ENCODE measurements around the gene RCBTB2. TPM values are rescaled to one million over a fixed set of nuclear protein-coding genes. Genes with fewer than 3 reads are reported as not detected.

RCBTB2 gene
- total RNA-seq, 4 donors from 2014 or later, result 2.6 to 72.0 (median 9.5) TPM

DNA sequence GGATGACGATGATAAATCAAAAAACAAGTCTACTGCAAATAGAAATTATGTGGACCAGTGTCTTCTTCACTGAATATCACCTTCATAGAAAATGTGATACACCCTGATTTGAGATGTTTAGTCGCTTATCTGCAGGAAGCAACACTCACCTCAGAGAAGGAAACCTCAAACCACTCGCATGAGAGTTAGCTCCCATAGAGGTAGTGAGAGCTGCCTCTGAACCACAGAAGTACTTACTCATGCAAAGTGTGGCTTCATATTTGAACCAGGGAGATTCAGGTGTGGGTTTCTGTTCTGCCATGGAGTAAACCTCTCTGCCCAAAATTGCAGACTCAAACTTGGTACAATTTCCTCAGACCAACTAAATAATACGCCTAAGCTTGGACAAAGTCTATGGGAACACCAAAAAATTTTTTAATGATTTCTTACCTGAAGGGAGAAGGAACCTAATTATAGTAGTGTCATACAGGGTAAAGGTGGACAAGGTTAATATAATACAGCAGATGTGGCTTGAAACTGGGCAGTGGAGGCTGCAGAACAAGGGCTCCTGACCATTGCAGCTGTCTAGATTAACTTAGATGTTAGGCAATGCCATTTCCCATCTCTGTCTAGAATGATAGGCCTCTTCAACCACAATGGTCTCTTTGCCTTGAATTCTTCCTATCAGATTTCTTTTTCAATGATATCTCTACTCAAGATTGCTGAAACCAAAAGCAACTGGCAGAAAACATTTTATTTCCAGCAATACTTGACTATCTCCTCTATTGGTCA, 29.6 kb upstream of the RCBTB2 start:
- intact Hi-C loops (cut with DNase I; ENCODE audit: low total_unique reads), result no loop called here
- Histone ChIP-seq H3K36me3 (no peaks in the 10 kb centered on the region), H3K27ac (no peak overlapping the region), H3K9me3 (no peaks in the 10 kb centered on the region), H3K4me1 (no peaks in the 10 kb centered on the region), H3K4me3 (no peak overlapping the region), H3K27me3 (no peaks in the 10 kb centered on the region)
- DNase-seq, result no peak
- TF ChIP-seq, protein P1, sequence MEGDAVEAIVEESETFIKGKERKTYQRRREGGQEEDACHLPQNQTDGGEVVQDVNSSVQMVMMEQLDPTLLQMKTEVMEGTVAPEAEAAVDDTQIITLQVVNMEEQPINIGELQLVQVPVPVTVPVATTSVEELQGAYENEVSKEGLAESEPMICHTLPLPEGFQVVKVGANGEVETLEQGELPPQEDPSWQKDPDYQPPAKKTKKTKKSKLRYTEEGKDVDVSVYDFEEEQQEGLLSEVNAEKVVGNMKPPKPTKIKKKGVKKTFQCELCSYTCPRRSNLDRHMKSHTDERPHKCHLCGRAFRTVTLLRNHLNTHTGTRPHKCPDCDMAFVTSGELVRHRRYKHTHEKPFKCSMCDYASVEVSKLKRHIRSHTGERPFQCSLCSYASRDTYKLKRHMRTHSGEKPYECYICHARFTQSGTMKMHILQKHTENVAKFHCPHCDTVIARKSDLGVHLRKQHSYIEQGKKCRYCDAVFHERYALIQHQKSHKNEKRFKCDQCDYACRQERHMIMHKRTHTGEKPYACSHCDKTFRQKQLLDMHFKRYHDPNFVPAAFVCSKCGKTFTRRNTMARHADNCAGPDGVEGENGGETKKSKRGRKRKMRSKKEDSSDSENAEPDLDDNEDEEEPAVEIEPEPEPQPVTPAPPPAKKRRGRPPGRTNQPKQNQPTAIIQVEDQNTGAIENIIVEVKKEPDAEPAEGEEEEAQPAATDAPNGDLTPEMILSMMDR (IDR thresholded peaks at IDR 0.05), result no peak
- TF ChIP-seq POLR2A (IDR thresholded peaks at IDR 0.05), result no peak

DNA sequence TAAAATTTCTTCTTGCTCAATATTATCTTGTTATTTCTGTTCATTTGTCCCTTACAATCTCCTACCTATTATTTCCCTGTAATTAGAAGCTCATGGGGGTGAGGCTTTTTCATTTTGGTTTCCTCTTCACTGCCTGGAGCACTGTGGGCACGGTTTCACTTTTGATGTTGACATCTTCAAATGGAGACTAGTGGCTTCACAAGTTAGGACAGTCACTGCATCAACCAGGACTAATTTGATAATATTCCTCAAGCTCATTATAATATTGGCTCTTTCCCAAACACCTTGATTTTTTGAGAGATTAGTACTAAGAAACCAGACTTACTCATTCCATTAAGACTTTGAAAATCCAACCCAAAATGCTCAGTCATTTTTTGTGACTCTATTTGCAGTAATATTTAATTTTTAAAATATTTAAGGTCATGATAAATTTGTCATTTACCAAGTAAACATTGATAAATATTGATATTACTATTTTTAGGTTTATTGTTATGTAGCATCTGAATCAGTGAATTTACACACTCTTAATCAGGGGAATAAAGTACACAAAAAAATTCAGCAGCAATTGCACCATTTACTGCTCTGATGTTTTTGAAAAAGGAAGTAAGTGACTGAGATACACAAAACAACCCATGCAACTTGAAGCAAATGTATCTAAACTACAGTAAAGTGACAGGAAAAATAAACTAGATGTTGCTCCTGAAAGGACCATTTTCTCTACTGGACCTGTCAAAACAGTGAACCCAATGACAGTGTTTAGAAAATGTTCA, 28.8 kb upstream of the RCBTB2 start:
- Histone ChIP-seq H3K27ac (no peak overlapping the region), H3K4me1 (no peaks in the 10 kb centered on the region), H3K27me3 (no peaks in the 10 kb centered on the region), H3K36me3 (no peaks in the 10 kb centered on the region), H3K4me3 (no peak overlapping the region), H3K9me3 (no peaks in the 10 kb centered on the region)
- no peak for TF ChIP-seq POLR2A (IDR thresholded peaks at IDR 0.05)
- TF ChIP-seq, protein P1 (IDR thresholded peaks at IDR 0.05), result no peak
- no peak for DNase-seq
- intact Hi-C loops (cut with DNase I; ENCODE audit: low total_unique reads), result no loop called here

DNA sequence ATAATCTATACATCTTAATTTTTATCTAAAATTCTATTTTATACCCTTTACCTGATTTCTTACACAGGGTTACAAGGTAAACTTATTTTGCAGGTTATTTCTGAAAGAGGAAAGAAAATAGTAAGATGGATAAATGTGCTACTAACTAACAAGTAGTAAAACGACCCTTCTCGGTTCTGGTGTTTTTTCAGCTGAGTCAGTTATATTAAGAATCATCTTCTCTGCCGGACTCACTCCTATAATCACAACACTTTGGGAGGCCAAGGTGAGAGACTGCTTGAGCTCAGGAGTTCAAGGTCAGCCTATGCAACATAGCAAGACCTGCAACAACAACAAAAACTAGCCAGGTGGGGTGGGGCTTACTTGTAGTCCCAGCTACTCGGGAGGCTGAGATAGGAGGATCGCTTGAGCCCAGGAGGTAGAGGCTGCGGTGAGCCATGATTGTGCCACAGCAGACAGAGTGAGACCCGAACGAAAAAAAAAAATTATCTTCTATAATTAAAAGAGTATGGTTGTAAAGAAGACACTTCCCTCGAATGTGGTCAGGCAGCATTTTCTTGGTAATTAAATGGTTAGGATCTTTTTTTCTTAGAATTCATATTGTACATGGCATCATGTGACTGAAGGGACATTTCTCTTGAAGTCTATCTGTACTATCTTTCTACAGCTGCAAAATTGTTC, 27.9 kb upstream of the RCBTB2 start:
- no peak for DNase-seq
- H3K36me3 ChIP-seq, result no peaks in the 10 kb centered on the region
- H3K27me3 ChIP-seq, result no peaks in the 10 kb centered on the region
- H3K9me3 ChIP-seq, result no peaks in the 10 kb centered on the region
- intact Hi-C loops (cut with DNase I; ENCODE audit: low total_unique reads), result no loop called here
- H3K4me1 ChIP-seq, result no peaks in the 10 kb centered on the region
- H3K4me3 ChIP-seq, result no peak overlapping the region
- TF ChIP-seq, protein P1 (IDR thresholded peaks at IDR 0.05), result no peak
- no peak for TF ChIP-seq POLR2A (IDR thresholded peaks at IDR 0.05)
- H3K27ac ChIP-seq, result no peak overlapping the region

DNA sequence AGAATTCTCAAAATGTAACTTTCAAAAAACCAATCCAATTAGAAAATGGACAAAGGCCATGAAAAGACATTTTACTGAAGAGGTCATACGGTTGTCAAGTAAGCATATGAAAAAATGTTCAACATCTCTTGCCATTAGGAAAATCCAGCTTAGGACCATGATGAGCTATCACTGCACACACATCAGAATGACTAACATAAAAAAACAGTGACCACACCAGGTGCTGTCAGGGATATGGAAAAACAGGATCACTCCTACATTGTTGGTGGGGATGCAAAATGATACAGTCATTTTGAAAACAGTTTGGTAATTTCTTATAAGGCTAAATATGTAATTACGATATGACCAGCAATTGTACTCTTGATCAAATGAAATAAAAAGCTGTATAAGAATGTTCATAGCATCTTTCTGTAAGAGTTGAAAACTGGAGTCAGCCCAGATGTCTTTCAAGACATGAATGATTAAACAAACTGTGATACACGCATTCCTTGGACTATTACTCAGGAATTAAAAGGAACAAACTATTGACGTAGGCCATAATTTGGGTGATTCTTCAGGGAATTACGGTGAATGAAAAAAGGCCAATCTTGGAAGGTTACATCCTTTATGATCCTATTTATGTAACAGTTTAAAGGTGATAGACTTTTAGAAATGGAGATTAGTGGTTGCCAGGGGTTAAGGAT, 26.9 kb upstream of the RCBTB2 start:
- Histone ChIP-seq H3K4me1 (no peaks in the 10 kb centered on the region), H3K9me3 (peaks cover 0 to 7% of the 10 kb centered on the region in 2 donors), H3K36me3 (peaks cover 0 to 5% of the 10 kb centered on the region in 2 donors), H3K27me3 (no peaks in the 10 kb centered on the region), H3K4me3 (no peak overlapping the region), H3K27ac (no peak overlapping the region)
- TF ChIP-seq, protein P1 (IDR thresholded peaks at IDR 0.05), result no peak
- TF ChIP-seq POLR2A (IDR thresholded peaks at IDR 0.05), result no peak
- intact Hi-C loops (cut with DNase I; ENCODE audit: low total_unique reads), result no loop called here
- no peak for DNase-seq
